Prostate gland (tissue), 2 donors: Measurements from ENCODE around the gene MAP3K4.

Experiments used
- POLR2A ChIP-seq: fragments of 450-650 bp; IDR thresholded peaks from one replicate; pipeline ENCODE4 v1.6.1; 2016; ENCODE audit warnings: antibody characterized with exemption, mild to moderate bottlenecking
- POLR2AphosphoS5 ChIP-seq: sonication (generic); formaldehyde crosslinking; IDR thresholded peaks from one replicate; pipeline ENCODE4 v1.6.1; 2017; ENCODE audit warnings: antibody characterized with exemption
- TF ChIP-seq, protein P1 (sequence below), 4 experiments: fragments of 200-600 bp in 2 of 4; fragments of 450-650 bp in 2 of 4; sonication (generic) in 2 of 4; IDR thresholded peaks; 1 replicate in 3 of 4; 2 replicates in 1 of 4; pipeline ENCODE4 v1.5.1; 2016 to 2019; ENCODE audit warnings: antibody characterized with exemption in 4 of 4, mild to moderate bottlenecking in 2 of 4, moderate library complexity in 2 of 4

DNA sequence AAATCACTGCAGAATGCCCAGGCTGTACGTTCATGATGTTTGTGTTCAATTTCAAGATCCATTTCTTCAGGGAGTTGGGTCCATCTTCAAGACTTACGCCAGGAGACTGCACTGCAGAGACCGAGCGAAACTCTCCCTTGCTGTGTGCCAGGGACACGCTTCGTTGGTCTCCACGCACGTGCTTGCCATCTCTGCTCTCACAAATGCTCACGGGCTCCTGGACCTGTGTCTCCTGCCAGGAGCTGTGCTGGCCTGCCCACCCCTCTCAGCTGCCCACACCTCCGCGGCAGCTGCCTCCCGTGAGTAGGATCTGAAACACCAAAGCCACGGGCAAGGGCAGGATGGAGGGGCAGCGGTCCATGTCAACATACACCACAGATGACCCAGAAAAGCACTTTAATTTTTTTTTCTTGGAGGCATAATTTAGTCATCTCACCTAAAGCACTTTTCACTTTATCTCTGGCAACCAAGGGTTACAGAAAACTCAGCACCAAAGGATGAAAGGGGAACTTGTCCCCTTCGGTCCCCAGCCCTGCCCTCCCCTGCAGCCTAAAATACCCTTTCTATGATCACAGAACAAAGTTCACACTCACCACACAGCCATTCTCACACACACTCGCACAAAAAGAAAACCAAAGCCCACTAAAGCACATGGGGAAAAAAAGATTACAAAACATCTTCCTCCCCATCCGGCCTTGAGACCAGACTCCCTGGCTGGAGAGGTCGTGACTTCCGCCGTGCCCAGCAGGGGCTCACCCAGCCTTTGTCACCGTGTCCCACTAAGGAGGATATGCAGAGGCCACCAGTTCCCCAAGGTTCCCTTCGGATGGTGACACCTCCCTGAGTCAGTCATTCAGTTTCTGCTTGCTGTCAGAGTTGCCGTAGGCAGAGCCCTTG lies 144.4 kb downstream of the MAP3K4 start:
- TF ChIP-seq, protein P1, sequence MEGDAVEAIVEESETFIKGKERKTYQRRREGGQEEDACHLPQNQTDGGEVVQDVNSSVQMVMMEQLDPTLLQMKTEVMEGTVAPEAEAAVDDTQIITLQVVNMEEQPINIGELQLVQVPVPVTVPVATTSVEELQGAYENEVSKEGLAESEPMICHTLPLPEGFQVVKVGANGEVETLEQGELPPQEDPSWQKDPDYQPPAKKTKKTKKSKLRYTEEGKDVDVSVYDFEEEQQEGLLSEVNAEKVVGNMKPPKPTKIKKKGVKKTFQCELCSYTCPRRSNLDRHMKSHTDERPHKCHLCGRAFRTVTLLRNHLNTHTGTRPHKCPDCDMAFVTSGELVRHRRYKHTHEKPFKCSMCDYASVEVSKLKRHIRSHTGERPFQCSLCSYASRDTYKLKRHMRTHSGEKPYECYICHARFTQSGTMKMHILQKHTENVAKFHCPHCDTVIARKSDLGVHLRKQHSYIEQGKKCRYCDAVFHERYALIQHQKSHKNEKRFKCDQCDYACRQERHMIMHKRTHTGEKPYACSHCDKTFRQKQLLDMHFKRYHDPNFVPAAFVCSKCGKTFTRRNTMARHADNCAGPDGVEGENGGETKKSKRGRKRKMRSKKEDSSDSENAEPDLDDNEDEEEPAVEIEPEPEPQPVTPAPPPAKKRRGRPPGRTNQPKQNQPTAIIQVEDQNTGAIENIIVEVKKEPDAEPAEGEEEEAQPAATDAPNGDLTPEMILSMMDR (IDR thresholded peaks at IDR 0.05), result no peak
- TF ChIP-seq POLR2A, result no peak
- no peak for TF ChIP-seq POLR2AphosphoS5
